Spleen (tissue), 11 donors: ENCODE results near the gene PPEF1. TPM values are rescaled to one million over a fixed set of nuclear protein-coding genes. Genes with fewer than 3 reads are reported as not detected.

Experiments used
- DNase-seq: peaks from one replicate; pipeline ENCODE4 v3.0.0-alpha.2; 2020
- H3K27ac ChIP-seq, 8 donors: fragments of 200-600 bp; sonication (generic) in 7 of 8; 1 replicate in 4 of 8; 2 replicates in 4 of 8; pipeline versions ENCODE4 v1.5.0 to v1.8.0; 2016 to 2021; ENCODE audit warnings: inconsistent platforms in 4 of 8, mild to moderate bottlenecking in 4 of 8, moderate library complexity in 1 of 8
- H3K27me3 ChIP-seq, 7 donors: fragments of 200-600 bp; sonication (generic) in 6 of 7; replicated peaks in 1 of 7; 1 replicate in 4 of 7; 2 replicates in 3 of 7; pipeline versions ENCODE4 v1.5.0 to v1.8.0; 2016 to 2021; ENCODE audit warnings: inconsistent platforms in 3 of 7, mild to moderate bottlenecking in 1 of 7
- H3K36me3 ChIP-seq, 6 donors: fragments of 200-600 bp; sonication (generic) in 5 of 6; 1 replicate in 4 of 6; 2 replicates in 2 of 6; pipeline versions ENCODE4 v1.5.0 to v1.8.0; 2016 to 2021; ENCODE audit warnings: inconsistent platforms in 2 of 6
- H3K4me1 ChIP-seq, 6 donors: fragments of 200-600 bp; sonication (generic) in 5 of 6; 1 replicate in 3 of 6; 2 replicates in 3 of 6; pipeline versions ENCODE4 v1.5.0 to v1.8.0; 2016 to 2021; ENCODE audit warnings: inconsistent platforms in 3 of 6
- H3K4me3 ChIP-seq, 8 donors: fragments of 200-600 bp; sonication (generic) in 7 of 8; 1 replicate in 4 of 8; 2 replicates in 4 of 8; pipeline versions ENCODE4 v1.5.0 to v1.8.0; 2016 to 2021; ENCODE audit warnings: inconsistent platforms in 4 of 8, mild to moderate bottlenecking in 4 of 8, moderate library complexity in 2 of 8
- H3K9me3 ChIP-seq, 8 donors: fragments of 200-600 bp; sonication (generic) in 7 of 8; 1 replicate in 4 of 8; 2 replicates in 4 of 8; pipeline versions ENCODE4 v1.5.0 to v1.8.0; 2016 to 2021; ENCODE audit warnings: inconsistent platforms in 4 of 8
- POLR2A ChIP-seq, 3 donors: fragments of 450-650 bp; IDR thresholded peaks; one replicate each; pipeline ENCODE4 v1.5.1; 2017; ENCODE audit warnings: antibody characterized with exemption in 3 of 3, mild to moderate bottlenecking in 1 of 3
- POLR2AphosphoS5 ChIP-seq, 3 donors: sonication (generic); formaldehyde crosslinking; IDR thresholded peaks; one replicate each; pipeline ENCODE4 v1.5.1; 2017; ENCODE audit warnings: antibody characterized with exemption in 3 of 3
- WGBS, 5 donors: extraction: QIAGEN DNeasy Blood & Tissue Kit in 3 of 5; methylation state at CpG; one replicate each; pipeline versions ENCODE4 v1.1.5 to v1.1.7; 2013 to 2018; 5-methylcytosine and 5-hydroxymethylcytosine counted together
- intact Hi-C: fragments of 100-400 bp; cut with DNase I; formaldehyde crosslinking; loops from one replicate; pipeline ENCODE4 v1.15.0; 2023; ENCODE audit warnings: low total_unique reads
- polyA plus RNA-seq, 3 donors: library from polyadenylated mRNA; stranded (reverse); fragments of 200-250 nt; gene quantifications; one replicate each; pipeline ENCODE4 v1.2.1, GENCODE V29; 2013
- total RNA-seq, 7 donors: library from RNA; depleted of rRNA in 3 of 7; stranded (reverse); fragments of >200 nt in 3 of 7; fragmentation: NEBNext Ultra II Directional in 4 of 7; extraction: Animal tissue kit (Norgen Biotek cat#: 25700) in 4 of 7; gene quantifications; one replicate each; pipeline versions ENCODE4 v1.1.0 to v1.2.1, GENCODE V29; 2016 to 2021
- TF ChIP-seq, protein P1 (sequence below), 11 experiments: fragments of 200-600 bp in 7 of 11; fragments of 450-650 bp in 4 of 11; sonication (generic) in 4 of 11; IDR thresholded peaks in 8 of 11; conservative IDR thresholded peaks in 3 of 11; 1 replicate in 7 of 11; 2 replicates in 4 of 11; pipeline versions ENCODE4 v1.4.0 to v1.8.0; 2016 to 2021; ENCODE audit warnings: antibody characterized with exemption in 11 of 11, inconsistent platforms in 4 of 11, mild to moderate bottlenecking in 1 of 11
- donor health status: healthy with polysubstance abuse.
- donor health status: DM: no; HTN: no; CAD: no; lungs with moderate emphysema.
- donor health status: DM: no; HTN: no; CAD: no.
- donor health status: Bipolar disorder and iron deficiency.
- donor health status: healthy.
- donor health status: DM: no; HTN: no; CAD: no.
- donor health status: DM: yes; HTN: yes; CAD: no.

PPEF1 gene
- total and polyA plus RNA-seq, 10 donors, result 0.10 to 2.7 (median 0.41) TPM; not detected in 4

GRCh38 chrX:18691431-18691830 is 16.0 kb upstream of the PPEF1 start:
- 53 to 71% (median 66%) methylated on average over 1 of the region's 1 CpG for WGBS, 5 donors
- H3K4me1 ChIP-seq, result no peaks in the 10 kb centered on the region
- no peaks in the 10 kb centered on the region for H3K27me3 ChIP-seq
- TF ChIP-seq, protein P1, sequence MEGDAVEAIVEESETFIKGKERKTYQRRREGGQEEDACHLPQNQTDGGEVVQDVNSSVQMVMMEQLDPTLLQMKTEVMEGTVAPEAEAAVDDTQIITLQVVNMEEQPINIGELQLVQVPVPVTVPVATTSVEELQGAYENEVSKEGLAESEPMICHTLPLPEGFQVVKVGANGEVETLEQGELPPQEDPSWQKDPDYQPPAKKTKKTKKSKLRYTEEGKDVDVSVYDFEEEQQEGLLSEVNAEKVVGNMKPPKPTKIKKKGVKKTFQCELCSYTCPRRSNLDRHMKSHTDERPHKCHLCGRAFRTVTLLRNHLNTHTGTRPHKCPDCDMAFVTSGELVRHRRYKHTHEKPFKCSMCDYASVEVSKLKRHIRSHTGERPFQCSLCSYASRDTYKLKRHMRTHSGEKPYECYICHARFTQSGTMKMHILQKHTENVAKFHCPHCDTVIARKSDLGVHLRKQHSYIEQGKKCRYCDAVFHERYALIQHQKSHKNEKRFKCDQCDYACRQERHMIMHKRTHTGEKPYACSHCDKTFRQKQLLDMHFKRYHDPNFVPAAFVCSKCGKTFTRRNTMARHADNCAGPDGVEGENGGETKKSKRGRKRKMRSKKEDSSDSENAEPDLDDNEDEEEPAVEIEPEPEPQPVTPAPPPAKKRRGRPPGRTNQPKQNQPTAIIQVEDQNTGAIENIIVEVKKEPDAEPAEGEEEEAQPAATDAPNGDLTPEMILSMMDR (IDR thresholded peaks at IDR 0.05 in 8 of 11, conservative IDR thresholded peaks at IDR 0.05 in 3 of 11), result no peak
- TF ChIP-seq POLR2A (IDR thresholded peaks at IDR 0.05), result no peak
- no peak for TF ChIP-seq POLR2AphosphoS5 (IDR thresholded peaks at IDR 0.05)
- intact Hi-C loops, result no loop called here
- H3K27ac ChIP-seq, result no peak overlapping the region
- no peak for DNase-seq
- peaks cover 0 to 8% (median 0%) of the 10 kb centered on the region in 8 donors for H3K9me3 ChIP-seq
- no peaks in the 10 kb centered on the region for H3K36me3 ChIP-seq
- no peak overlapping the region for H3K4me3 ChIP-seq

DNA sequence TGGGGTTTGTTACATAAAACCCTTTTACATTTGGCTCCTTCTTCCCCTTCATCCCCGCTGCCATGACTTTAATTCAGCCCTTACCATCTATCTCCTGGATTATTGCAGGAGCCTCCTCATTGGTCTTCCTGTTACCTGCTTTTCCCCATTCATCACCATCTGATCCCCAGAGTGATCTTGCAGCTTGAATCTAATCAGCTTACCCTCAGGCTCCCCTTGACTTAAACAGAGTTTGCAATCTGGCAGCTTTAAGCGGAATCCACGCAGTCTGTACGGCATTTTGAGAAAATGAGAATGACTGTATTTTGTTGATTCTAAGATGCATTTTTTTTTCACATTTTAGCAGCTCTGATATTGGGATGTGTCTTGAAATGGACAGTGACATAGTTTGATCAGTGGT is 14.9 kb upstream of the PPEF1 start:
- H3K4me3 ChIP-seq, result no peak overlapping the region
- H3K27ac ChIP-seq, result no peak overlapping the region
- H3K4me1 ChIP-seq, result no peaks in the 10 kb centered on the region
- intact Hi-C loops, result no loop called here
- H3K9me3 ChIP-seq, result peaks cover 0 to 8% (median 0%) of the 10 kb centered on the region in 8 donors
- DNase-seq, result no peak
- no peaks in the 10 kb centered on the region for H3K36me3 ChIP-seq
- WGBS, 5 donors, result 86 to 96% (median 92%) methylated on average over 4 of the region's 4 CpGs
- TF ChIP-seq POLR2A (IDR thresholded peaks at IDR 0.05) (no peak), POLR2AphosphoS5 (IDR thresholded peaks at IDR 0.05) (no peak)
- TF ChIP-seq, protein P1 (IDR thresholded peaks at IDR 0.05 in 8 of 11, conservative IDR thresholded peaks at IDR 0.05 in 3 of 11), result no peak
- no peaks in the 10 kb centered on the region for H3K27me3 ChIP-seq

DNA sequence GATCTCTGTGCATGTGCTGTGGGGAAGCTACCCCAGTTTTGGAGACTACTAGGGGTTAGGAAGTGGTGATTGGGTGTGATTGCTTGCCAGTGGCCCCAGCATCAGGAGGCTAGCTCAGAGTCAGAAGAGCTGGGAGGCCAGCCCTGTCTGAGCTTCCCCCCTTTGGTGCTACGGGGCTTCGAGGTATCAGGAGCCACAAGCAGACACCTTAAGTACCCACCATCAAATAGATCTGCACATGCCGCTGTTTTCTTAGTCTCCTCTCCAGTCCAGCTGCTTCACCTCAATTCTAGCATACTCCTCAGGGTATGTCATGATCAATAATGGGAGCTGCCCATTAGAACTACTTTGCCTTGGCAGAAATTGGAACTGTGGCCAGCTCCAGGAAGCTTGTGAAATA is 10.8 kb upstream of the PPEF1 start:
- TF ChIP-seq, protein P1 (IDR thresholded peaks at IDR 0.05 in 8 of 11, conservative IDR thresholded peaks at IDR 0.05 in 3 of 11), result no peak
- TF ChIP-seq POLR2AphosphoS5 (IDR thresholded peaks at IDR 0.05) (no peak), POLR2A (IDR thresholded peaks at IDR 0.05) (no peak)
- peaks cover 0 to 5% (median 0%) of the 10 kb centered on the region in 7 donors for H3K27me3 ChIP-seq
- peaks cover 0 to 8% (median 0%) of the 10 kb centered on the region in 8 donors for H3K9me3 ChIP-seq
- no peak overlapping the region for H3K4me3 ChIP-seq
- WGBS, 5 donors, result 79 to 91% (median 84%) methylated on average over 3 of the region's 3 CpGs
- no peak for DNase-seq
- no peaks in the 10 kb centered on the region for H3K36me3 ChIP-seq
- no peak overlapping the region for H3K27ac ChIP-seq
- H3K4me1 ChIP-seq, result no peaks in the 10 kb centered on the region
- intact Hi-C loops, result no loop called here

DNA sequence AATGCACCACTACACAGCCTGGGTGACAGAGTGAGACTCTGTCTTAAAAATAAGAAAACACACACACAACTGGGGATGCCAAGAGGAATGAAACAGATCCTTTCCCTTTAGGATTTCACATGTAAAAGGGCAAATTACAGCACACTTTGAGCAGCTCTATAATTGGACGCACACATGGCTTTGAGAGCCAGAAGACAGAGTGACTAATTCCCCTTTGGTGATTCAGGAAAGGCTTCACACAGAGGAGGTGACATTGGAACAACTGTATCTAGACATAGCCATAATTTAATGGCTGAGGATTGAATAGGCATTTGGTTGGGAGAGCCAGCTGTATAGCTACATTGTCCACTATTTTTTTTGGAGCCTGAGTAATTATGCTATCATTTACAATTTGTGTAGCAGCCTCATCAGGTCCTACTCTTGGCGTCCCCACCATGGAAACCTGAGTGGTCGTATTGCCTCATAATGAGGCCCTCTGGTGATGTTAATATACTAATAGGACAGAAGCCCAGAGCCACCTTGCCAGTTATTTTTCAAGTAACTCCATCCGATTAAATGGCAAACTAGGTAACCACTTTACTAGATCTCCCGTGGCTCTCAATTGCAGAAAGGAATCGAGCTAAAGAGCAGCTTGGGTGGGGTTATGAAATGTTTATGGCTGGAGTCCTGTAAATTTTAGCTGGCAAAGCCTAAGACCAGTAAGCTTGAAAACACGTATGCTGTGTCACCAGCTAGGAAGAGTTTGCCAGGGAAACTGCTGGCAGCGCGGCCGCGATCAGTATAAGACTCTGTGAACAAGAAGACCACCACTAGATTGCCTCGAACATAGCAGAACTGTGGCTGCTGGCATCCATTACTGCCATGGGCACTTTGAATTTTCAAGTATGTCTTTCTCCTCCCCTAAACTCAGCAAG is 8.5 kb upstream of the PPEF1 start:
- no peaks in the 10 kb centered on the region for H3K36me3 ChIP-seq
- TF ChIP-seq POLR2AphosphoS5 (IDR thresholded peaks at IDR 0.05) (no peak), POLR2A (IDR thresholded peaks at IDR 0.05) (no peak)
- TF ChIP-seq, protein P1 (IDR thresholded peaks at IDR 0.05 in 8 of 11, conservative IDR thresholded peaks at IDR 0.05 in 3 of 11), result no peak
- WGBS, 5 donors, result 84 to 96% (median 93%) methylated on average over 10 to 12 of the region's 12 CpGs
- H3K9me3 ChIP-seq, result peaks cover 0 to 8% (median 0%) of the 10 kb centered on the region in 8 donors
- no peak for DNase-seq
- H3K27ac ChIP-seq, result no peak overlapping the region
- no peaks in the 10 kb centered on the region for H3K4me1 ChIP-seq
- H3K4me3 ChIP-seq, result no peak overlapping the region
- peaks cover 0 to 5% (median 0%) of the 10 kb centered on the region in 7 donors for H3K27me3 ChIP-seq
- intact Hi-C loops, result no loop called here
